ENCODE measurements around the gene COQ7. TPM values are rescaled to one million over a fixed set of nuclear protein-coding genes. Genes with fewer than 3 reads are reported as not detected.
A peak's percentile ranks its signal among the peaks of the same experiment; 100 is the strongest.

COQ7 gene
- polyA plus RNA-seq, 1 donor = 23.8 TPM

DNA sequence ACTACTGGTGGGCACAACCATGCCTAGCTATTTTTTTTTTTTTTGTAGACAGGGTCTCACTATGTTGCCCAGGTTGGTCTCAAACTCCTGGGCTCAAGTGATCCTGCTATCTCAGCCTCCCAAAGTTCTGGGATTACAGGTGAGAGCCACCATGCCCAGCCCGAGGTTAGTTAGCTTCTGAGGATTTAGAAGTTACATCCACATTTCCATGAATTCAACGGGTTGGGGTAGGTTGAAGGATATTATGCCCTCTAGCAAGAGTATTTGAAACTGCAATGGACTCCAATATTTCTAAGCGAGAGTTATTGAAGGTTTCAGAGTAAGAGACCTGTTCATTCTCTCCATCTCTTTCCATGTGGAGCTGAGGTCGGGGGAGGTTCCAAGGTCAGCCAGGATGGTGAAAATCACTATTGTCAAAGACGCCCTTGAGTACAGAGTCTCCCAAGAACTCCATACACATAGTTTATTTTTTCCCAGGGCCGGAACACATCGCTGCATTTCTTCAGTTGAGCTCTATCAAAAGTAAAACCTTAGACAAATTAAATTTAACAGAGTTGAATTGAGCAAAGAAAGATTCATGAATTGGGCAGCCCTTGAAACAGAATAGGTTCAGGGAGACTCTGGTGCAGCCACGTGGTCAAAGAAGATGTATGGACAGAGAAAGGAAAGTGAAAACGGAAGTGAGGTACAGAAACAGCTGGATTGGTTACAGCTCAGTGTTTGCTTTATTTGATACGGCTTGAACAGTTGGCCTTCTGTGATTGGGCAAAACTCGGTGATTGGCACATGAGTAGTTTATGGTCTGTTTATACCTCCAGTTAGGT is 27.3 kb downstream of the COQ7 start:
- peak in 1 of 2 donors; percentile 65 for DNase-seq
- WGBS (ENCODE audit: insufficient coverage, low lambda C conversion rate) = no CpG with 5 or more reads among the region's 11 CpGs
- H3K27ac ChIP-seq (ENCODE audit: low read length) = no peak overlapping the region

GRCh38 chr16:19095654-19096053 is 28.2 kb downstream of the COQ7 start:
- Histone ChIP-seq H3K27ac (ENCODE audit: low read length) (no peak overlapping the region), H3K4me3 (ENCODE audit: low read length) (no peak overlapping the region)
- WGBS (ENCODE audit: insufficient coverage, low lambda C conversion rate) = no CpG with 5 or more reads among the region's 5 CpGs

More for the DNA sequence above, 27.3 kb downstream of the COQ7 start:
- Histone ChIP-seq H3K36me3 (ENCODE audit: control insufficient read depth, insufficient read depth, low read length) (no peaks in the 10 kb centered on the region), H3K4me3 (ENCODE audit: low read length) (no peak overlapping the region), H3K4me1 (ENCODE audit: control insufficient read depth, insufficient read depth, low read length) (no peaks in the 10 kb centered on the region), H3K9me3 (ENCODE audit: control insufficient read depth, low read depth, low read length) (no peaks in the 10 kb centered on the region), H3K27me3 (ENCODE audit: control insufficient read depth, insufficient read depth, low read length) (no peaks in the 10 kb centered on the region)

DNA sequence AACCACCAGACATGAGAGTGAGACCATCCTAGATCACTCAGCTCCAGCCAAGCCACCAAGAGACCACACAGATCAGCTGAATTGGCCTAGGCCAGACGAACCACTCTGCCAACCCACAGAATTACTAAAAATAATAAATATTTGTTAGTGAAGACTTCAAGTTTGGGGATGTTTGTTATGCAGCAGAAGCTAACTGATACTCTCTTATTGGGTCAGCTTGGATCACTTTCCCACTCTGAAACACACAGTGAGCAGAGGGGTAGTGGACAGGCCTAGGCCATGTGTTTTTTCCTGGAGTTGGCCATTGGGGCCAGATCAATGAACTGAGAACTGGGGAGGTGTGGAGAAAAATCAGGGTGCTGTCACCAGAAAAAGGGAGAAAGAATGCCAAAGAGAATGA is 30.8 kb downstream of the COQ7 start:
- DNase-seq = no peak

More at GRCh38 chr16:19095654-19096053, 28.2 kb downstream of the COQ7 start:
- H3K9me3 ChIP-seq (ENCODE audit: control insufficient read depth, low read depth, low read length) = no peaks in the 10 kb centered on the region
- no peaks in the 10 kb centered on the region for H3K27me3 ChIP-seq (ENCODE audit: control insufficient read depth, insufficient read depth, low read length)
- DNase-seq = no peak
- no peaks in the 10 kb centered on the region for H3K36me3 ChIP-seq (ENCODE audit: control insufficient read depth, insufficient read depth, low read length)
- no peaks in the 10 kb centered on the region for H3K4me1 ChIP-seq (ENCODE audit: control insufficient read depth, insufficient read depth, low read length)

DNA sequence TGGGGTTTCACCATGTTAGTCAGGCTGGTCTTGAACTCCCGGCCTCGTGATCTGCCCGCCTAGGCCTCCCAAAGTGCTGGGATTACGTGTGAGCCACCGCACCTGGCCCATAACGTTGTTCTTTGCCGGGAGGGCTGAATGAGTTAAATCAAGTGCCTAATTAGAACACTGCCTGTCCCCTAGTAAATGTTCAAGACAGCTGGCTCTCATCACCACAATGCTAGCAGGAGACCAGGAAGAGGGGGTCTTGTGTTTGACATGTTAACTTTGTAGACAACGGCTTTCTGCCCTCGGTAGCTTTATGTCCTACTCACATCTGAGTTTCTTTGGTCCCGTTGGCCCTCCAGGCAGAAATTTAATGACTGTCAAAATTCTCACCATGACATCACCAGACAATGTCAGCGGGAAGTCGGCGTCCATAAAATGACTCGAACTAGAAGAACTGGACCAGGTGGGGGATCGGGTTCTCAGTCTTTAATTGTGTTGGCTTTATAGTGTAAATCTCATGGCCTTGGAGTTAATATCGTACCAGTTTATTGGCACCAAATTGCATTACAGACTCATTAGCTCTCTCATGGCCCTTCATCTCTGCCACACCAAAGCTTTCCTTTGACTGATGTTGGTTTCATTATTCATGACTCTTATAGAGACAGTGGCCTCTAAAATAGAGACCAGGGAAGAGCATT is 34.9 kb downstream of the COQ7 start:
- 60% methylated on average over 1 of the region's 16 CpGs for WGBS (ENCODE audit: insufficient coverage, low lambda C conversion rate)
- no peaks in the 10 kb centered on the region for H3K27me3 ChIP-seq (ENCODE audit: control insufficient read depth, insufficient read depth, low read length)
- no peaks in the 10 kb centered on the region for H3K4me1 ChIP-seq (ENCODE audit: control insufficient read depth, insufficient read depth, low read length)
- H3K9me3 ChIP-seq (ENCODE audit: control insufficient read depth, low read depth, low read length) = no peaks in the 10 kb centered on the region
- DNase-seq = no peak
- H3K27ac ChIP-seq (ENCODE audit: low read length) = no peak overlapping the region
- H3K36me3 ChIP-seq (ENCODE audit: control insufficient read depth, insufficient read depth, low read length) = no peaks in the 10 kb centered on the region
- no peak overlapping the region for H3K4me3 ChIP-seq (ENCODE audit: low read length)

More for the DNA sequence above, 30.8 kb downstream of the COQ7 start:
- H3K9me3 ChIP-seq (ENCODE audit: control insufficient read depth, low read depth, low read length) = no peaks in the 10 kb centered on the region
- H3K4me3 ChIP-seq (ENCODE audit: low read length) = no peak overlapping the region
- H3K27me3 ChIP-seq (ENCODE audit: control insufficient read depth, insufficient read depth, low read length) = no peaks in the 10 kb centered on the region
- H3K36me3 ChIP-seq (ENCODE audit: control insufficient read depth, insufficient read depth, low read length) = no peaks in the 10 kb centered on the region
- no peaks in the 10 kb centered on the region for H3K4me1 ChIP-seq (ENCODE audit: control insufficient read depth, insufficient read depth, low read length)
- H3K27ac ChIP-seq (ENCODE audit: low read length) = no peak overlapping the region
- WGBS (ENCODE audit: insufficient coverage, low lambda C conversion rate) = no CpG with 5 or more reads among the region's 1 CpG

DNA sequence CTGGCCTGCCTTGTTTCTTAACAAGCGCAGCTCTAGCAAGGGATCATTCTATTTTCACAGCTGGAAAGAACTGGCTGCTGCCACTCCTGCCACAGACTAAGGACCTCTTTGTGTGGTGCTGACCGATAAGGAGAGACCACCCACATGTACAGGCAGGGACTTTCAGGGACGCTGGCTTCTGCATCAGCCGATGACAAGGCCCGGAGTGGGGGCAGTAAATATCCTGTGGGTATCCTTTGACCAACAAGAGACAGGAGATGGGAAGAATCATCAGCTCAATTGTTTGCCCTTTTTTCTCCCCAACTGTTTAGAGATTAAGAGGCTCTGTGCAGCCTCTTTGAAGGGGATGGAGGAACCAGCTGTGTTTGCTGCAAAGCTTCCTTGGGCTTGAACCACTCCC is 37.2 kb downstream of the COQ7 start:
- no peak for DNase-seq
- Histone ChIP-seq H3K36me3 (ENCODE audit: control insufficient read depth, insufficient read depth, low read length) (no peaks in the 10 kb centered on the region), H3K27me3 (ENCODE audit: control insufficient read depth, insufficient read depth, low read length) (no peaks in the 10 kb centered on the region), H3K27ac (ENCODE audit: low read length) (no peak overlapping the region), H3K9me3 (ENCODE audit: control insufficient read depth, low read depth, low read length) (no peaks in the 10 kb centered on the region), H3K4me1 (ENCODE audit: control insufficient read depth, insufficient read depth, low read length) (peaks cover 17% of the 10 kb centered on the region), H3K4me3 (ENCODE audit: low read length) (no peak overlapping the region)
- no CpG with 5 or more reads among the region's 5 CpGs for WGBS (ENCODE audit: insufficient coverage, low lambda C conversion rate)

- 93% methylated on average over 2 of the region's 6 CpGs for WGBS (ENCODE audit: insufficient coverage, low lambda C conversion rate)
- no peak for DNase-seq
- no peak overlapping the region for H3K27ac ChIP-seq (ENCODE audit: low read length)
Measured at GRCh38 chr16:19105131-19105530, 37.7 kb downstream of the COQ7 start.

DNA sequence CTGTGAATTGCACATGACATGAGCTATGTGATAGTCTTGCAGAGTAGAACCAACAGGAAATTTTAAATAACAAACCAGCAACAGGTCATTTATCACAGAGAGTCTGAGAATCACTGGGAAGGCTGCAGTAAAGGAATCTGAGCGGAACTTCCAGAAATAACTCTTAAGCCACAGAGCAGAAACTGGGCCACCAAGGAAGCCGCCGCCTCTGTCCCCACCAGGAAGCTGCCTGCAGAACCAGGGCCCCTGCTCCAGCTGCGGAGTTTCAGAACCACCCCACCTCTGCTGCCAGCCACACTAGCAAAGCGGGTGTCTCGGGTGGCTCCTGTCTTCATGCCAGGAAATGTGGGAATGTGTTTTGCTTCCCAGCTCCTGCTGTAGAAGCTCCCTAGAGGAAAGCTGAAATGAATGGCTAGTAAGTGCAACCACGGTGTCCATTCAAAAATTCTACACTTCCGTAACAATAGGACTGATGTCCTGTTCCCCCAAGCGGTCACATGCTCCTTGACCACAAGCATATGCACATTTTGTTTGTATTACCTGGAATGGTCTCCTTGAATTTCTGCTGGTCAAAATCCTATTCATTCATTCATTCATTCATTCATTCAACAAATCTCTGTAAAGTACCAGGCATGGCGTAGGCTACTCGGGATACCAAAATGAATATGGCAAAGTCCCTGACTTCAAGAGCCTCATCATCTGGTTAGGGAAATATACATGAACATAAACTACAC is 38.6 kb downstream of the COQ7 start:
- H3K27ac ChIP-seq (ENCODE audit: low read length) = no peak overlapping the region
- WGBS (ENCODE audit: insufficient coverage, low lambda C conversion rate) = no CpG with 5 or more reads among the region's 11 CpGs
- peaks cover 17% of the 10 kb centered on the region for H3K4me1 ChIP-seq (ENCODE audit: control insufficient read depth, insufficient read depth, low read length)
- H3K9me3 ChIP-seq (ENCODE audit: control insufficient read depth, low read depth, low read length) = no peaks in the 10 kb centered on the region
- no peak for DNase-seq
- H3K4me3 ChIP-seq (ENCODE audit: low read length) = no peak overlapping the region
- no peaks in the 10 kb centered on the region for H3K36me3 ChIP-seq (ENCODE audit: control insufficient read depth, insufficient read depth, low read length)
- H3K27me3 ChIP-seq (ENCODE audit: control insufficient read depth, insufficient read depth, low read length) = no peaks in the 10 kb centered on the region

More at GRCh38 chr16:19105131-19105530, 37.7 kb downstream of the COQ7 start:
- Histone ChIP-seq H3K4me3 (ENCODE audit: low read length) (no peak overlapping the region), H3K4me1 (ENCODE audit: control insufficient read depth, insufficient read depth, low read length) (peaks cover 17% of the 10 kb centered on the region), H3K9me3 (ENCODE audit: control insufficient read depth, low read depth, low read length) (no peaks in the 10 kb centered on the region), H3K27me3 (ENCODE audit: control insufficient read depth, insufficient read depth, low read length) (no peaks in the 10 kb centered on the region), H3K36me3 (ENCODE audit: control insufficient read depth, insufficient read depth, low read length) (no peaks in the 10 kb centered on the region)

DNA sequence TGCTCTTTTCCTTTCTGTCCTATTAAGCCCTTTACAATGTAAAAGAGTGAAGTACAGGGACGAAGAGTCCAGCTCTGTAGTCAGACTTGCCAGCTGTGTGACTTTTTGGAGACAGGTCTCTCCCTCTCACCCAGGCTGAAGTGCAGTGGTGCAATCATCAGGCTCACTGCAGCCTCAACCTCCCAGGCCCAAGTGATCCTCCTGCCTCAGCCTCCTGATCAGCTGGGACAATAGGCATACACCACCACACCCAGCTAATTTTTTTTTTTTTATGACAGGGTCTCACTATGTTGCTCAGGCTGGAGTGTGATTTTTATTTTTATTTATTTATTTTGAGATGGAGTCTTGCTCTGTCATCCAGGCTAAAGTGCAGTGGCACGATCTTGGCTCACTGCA is 39.2 kb downstream of the COQ7 start:
- no peak overlapping the region for H3K27ac ChIP-seq (ENCODE audit: low read length)
- no peak for DNase-seq
- H3K36me3 ChIP-seq (ENCODE audit: control insufficient read depth, insufficient read depth, low read length) = no peaks in the 10 kb centered on the region
- H3K27me3 ChIP-seq (ENCODE audit: control insufficient read depth, insufficient read depth, low read length) = no peaks in the 10 kb centered on the region
- WGBS (ENCODE audit: insufficient coverage, low lambda C conversion rate) = no CpG with 5 or more reads among the region's 2 CpGs
- peaks cover 17% of the 10 kb centered on the region for H3K4me1 ChIP-seq (ENCODE audit: control insufficient read depth, insufficient read depth, low read length)
- no peak overlapping the region for H3K4me3 ChIP-seq (ENCODE audit: low read length)
- H3K9me3 ChIP-seq (ENCODE audit: control insufficient read depth, low read depth, low read length) = no peaks in the 10 kb centered on the region

DNA sequence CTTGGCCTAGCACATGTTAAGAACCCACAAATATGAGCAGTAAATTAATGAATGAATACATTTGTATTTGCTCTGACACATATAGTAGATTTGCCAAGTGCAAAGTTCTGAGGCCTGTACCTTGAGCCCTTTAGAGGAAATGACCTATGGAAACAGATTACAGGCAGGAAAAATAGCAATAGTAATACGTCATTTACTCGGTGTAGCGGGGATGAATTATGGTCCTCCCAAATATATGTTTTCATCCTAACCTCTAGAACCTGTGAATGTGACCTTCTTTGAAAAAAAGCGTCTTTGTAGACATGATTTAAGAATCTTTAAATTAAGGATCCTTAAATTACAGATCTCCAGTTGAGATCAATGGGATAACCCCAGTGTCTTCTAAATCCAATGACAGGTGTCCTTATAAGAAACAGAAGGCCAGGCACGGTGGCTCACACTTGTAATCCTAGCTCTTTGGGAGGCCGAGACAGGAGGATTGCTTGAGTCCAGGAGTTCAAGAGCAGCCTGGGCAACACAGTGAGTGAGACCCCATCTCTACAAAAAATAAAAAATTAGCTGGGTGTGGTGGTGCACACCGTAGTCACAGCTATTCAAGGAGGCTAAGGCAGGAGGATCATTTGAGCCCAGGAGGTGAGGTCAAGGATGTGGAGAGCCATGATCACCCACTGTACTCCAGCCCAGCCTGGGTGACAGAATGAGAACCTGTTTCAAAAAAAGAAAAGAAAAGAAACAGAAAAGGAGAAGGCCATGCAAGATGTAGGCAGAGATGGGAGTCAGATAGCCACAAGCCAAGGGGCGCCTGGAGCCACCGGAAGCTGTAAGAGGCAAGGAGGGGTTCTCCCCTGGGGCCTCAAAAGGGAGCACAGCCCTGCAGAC is 41.2 kb downstream of the COQ7 start:
- peak; percentile 74 to 89 for DNase-seq
- peaks cover 2% of the 10 kb centered on the region for H3K27me3 ChIP-seq (ENCODE audit: control insufficient read depth, insufficient read depth, low read length)
- 82% methylated on average over 2 of the region's 9 CpGs for WGBS (ENCODE audit: insufficient coverage, low lambda C conversion rate)
- H3K27ac ChIP-seq (ENCODE audit: low read length) = peak overlapping the region; percentile 78
- no peak overlapping the region for H3K4me3 ChIP-seq (ENCODE audit: low read length)
- no peaks in the 10 kb centered on the region for H3K9me3 ChIP-seq (ENCODE audit: control insufficient read depth, low read depth, low read length)
- H3K36me3 ChIP-seq (ENCODE audit: control insufficient read depth, insufficient read depth, low read length) = no peaks in the 10 kb centered on the region
- peaks cover 17% of the 10 kb centered on the region for H3K4me1 ChIP-seq (ENCODE audit: control insufficient read depth, insufficient read depth, low read length)

Data from large intestine (tissue), 3 donors.